Posterior cingulate gyrus (tissue), 11 donors: Measurements from ENCODE around the gene AANAT.

Experiments used
- DNase-seq, 10 donors: peaks; one replicate each; pipeline versions ENCODE4 v3.0.0 to v3.0.0-alpha.2; 2020 to 2021; ENCODE audit warnings: mixed read lengths in 3 of 10
- intact Hi-C: fragments of 100-400 bp; cut with DNase I; formaldehyde crosslinking; loops from one replicate; pipeline ENCODE4 v1.15.1; 2023

The AANAT gene

DNA sequence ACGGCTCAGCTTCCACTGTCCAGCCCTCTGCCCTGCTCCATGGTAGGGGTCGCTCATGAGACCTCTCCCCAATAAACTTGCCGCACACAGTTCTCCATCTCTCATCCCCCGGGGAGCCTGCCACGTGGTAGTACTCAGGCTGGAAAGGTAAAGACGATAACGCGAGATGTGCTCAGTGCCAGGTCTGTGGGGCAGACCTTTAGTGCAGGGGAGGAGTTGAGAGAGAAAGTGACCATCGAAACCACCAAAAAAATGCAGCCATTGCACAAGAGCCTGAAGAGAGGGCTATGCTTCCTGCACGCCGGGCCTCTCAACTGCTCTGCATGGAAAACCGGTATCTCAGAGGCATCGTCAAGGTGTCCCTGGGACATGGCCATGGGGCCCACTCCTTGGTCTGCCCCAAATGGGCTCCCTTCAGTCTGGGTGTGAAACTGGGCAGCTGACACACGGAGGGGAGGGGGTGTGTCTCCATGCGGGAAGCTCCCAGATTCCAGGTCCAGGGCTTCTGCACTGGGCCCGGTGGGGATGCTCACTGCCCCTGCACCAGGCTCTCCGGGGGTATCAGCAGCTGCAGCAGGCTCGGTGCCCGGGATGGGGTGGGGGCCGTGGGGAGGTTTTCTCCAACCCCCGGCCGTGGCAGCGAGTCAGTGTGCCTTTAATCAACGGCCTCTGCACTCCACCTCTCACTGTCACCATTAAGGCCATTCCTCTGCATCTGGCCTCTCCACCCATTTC, 4.7 kb upstream of the AANAT start:
- intact Hi-C loops, result no loop called here
- peak in 2 of 10 donors; percentile 67 to 69 for DNase-seq

- intact Hi-C loops, result loop anchor here (1.0 kb wide), 1 partner anchor 40 kb away; no protein-coding TSS in a partner anchor
- DNase-seq, result peak in 1 of 10 donors; percentile 73
Measured at GRCh38 chr17:76466775-76467130, 650 bp upstream of the AANAT start.

DNA sequence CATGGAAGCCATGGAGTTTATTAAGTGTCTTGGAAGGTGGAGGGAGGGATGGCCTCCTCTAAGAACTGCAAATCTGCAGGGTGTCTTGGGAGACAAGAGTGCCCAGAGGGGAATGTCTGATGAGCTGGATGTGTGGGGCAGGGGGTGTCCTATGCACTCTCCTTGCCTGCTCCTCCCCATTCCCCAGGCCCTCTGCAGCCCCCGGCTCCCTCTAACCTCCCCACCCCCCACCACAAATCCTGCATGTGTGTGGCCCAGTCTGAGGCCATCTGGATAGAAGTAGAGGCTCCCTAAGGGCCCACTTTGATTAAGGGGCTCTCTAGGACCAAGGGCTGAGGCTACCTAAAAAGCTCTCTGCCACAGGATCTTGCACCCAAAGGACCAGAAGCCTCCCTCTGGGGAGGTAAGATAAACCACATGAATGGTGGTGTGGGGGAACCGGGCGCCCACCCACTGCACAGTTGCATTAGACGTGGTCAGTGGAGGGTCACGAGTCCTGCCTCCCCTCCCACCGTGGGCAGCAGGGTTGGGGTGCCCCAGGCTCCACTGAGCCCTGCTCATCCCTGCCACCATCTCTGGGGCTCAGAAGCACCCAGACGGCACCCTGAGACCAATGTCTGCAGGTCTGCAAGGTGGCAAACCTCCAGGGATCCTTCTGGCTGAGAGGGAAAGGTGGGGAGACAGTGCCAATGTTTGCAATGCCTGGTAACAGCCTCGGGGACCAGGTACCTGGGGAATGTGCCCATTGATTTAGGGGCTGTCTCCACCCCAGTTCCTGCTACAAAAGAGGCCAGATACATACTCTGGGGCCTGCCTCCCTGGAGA, 618 bp downstream of the AANAT start:
- DNase-seq, result peak in 1 of 10 donors; percentile 68
- intact Hi-C loops, result no loop called here

DNA sequence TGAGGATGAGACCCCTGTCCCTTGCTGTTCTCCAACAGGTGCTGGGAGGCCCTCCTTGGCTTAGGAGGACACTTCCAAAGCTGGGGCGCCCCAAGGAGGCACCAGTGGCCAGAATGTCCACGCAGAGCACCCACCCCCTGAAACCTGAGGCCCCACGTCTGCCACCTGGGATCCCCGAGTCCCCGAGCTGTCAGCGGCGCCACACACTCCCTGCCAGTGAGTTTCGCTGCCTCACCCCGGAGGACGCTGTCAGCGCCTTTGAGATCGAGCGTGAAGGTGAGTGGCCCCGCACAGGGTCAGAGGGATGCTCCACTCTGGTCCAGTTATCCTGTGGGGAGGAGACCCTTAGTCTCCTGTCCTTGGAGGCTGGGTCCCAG, 1.2 kb downstream of the AANAT start:
- intact Hi-C loops, result no loop called here

GRCh38 chr17:76469076-76469990, 1.9 kb downstream of the AANAT start:
- DNase-seq, result peak in 1 of 10 donors; percentile 75
- intact Hi-C loops, result no loop called here

More for the DNA sequence above, 1.2 kb downstream of the AANAT start:
- DNase-seq, result peak in 1 of 10 donors; percentile 42

DNA sequence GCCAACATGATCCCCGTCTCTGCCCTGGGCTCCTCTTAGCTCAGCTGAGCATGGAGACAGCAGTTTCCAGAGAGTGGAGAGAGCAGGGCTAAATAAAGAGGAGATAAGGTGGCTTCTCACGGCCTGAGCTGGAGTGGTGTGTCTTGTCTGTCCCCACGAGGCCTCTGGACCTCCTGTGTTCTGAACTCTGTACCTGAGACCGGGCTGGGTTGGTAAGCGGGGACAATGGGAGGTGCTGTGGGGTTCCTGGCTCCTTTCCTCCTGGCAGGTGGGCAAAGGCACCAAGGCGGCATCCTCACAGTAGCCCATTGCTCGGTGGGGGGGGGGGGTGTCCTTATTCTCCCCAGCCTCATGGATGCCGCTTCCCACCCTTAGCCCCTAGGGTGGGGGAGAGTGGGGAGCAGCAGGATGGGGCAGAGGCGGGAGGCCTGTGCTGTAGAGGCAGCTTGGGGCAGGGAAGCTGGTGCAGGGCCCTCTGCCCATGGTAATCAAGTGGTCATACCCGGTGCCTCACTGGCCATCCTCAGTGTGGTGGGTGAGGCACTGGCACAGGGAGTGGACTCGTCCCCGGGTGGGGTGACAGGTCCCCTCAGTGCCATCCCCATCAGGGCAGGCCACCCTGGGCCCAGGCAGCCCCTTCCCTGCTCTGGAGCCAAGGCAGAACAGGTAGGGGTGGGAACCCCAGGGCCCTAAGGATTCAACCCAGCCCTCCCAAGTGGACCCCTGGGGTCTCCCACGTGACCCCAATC, 2.8 kb downstream of the AANAT start:
- DNase-seq, result peak in 1 of 10 donors; percentile 47
- intact Hi-C loops, result no loop called here

GRCh38 chr17:76471498-76472257, 4.3 kb downstream of the AANAT start:
- intact Hi-C loops, result no loop called here
- no peak for DNase-seq

DNA sequence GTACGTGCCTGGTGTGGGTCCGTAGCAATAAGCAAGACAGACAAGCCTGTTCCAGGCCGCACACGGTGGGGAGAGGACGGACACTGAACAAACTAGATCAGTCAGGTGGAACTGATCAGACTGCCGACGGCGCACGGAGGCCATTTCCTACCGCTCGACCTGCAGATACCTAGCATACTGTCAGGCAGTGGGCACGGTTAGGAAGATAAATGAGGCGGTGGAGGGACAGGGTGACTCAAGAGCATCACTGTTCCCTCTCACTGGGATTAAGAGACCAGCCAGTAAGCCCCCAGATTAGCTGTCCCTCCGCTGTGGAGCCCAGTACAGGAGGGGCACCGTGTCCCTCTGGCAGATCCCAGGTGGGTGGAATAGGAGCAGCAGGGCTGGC, 4.8 kb downstream of the AANAT start:
- intact Hi-C loops, result no loop called here
- DNase-seq, result no peak

- intact Hi-C loops, result no loop called here
- DNase-seq, result no peak
Measured at GRCh38 chr17:76472726-76473125, 5.3 kb downstream of the AANAT start.

GRCh38 chr17:76473541-76473985, 6.2 kb downstream of the AANAT start:
- DNase-seq, result no peak
- intact Hi-C loops, result no loop called here

- intact Hi-C loops, result no loop called here
- DNase-seq, result no peak
Measured at GRCh38 chr17:76474238-76474637, 6.8 kb downstream of the AANAT start.

- intact Hi-C loops, result no loop called here
- no peak for DNase-seq
Measured at GRCh38 chr17:76474894-76475293, 7.5 kb downstream of the AANAT start.

GRCh38 chr17:76475302-76475701, 7.9 kb downstream of the AANAT start:
- DNase-seq, result no peak
- intact Hi-C loops, result no loop called here

DNA sequence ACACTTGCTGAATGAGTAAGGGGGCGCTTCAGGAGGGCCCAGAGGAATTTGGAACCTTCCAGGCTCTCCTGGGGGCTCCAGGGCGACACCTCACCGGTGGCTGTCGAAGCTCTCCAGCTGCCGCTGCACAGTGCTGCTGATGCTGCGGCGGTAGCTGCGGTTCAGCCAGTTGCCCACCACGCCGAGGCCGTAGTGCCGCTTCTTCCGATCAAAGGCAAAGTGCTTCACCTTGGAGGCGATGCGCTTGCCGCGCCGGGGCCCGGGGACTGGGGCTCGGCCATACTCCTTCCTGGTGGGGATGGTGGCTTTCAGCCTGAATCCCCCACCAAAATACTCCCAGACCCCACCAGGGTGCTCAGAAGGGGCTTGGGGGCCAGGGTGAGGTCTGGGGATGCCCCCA, 9.3 kb downstream of the AANAT start:
- intact Hi-C loops, result no loop called here

GRCh38 chr17:76477576-76477975, 10.2 kb downstream of the AANAT start:
- intact Hi-C loops, result no loop called here
- DNase-seq, result no peak

More for the DNA sequence above, 9.3 kb downstream of the AANAT start:
- no peak for DNase-seq

DNA sequence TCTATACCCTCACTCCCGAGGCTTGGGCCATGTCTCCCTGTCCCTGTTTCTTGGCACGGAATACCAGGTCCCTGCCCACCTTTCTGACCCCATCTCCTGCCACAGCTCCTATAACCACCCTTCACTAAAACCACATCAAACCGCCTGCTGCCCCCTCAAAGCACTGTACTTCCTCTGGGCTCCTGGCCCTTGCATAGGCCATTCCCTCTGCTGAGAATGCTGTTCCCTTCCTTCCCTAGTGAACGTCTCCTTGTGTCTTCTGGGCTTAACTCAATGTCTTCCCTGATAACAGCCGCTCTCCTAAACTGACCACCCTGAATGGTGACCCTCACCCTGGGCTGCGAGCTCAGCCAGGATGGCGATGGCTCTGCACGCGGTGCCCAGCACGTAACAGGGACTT, 10.7 kb downstream of the AANAT start:
- no peak for DNase-seq
- intact Hi-C loops, result no loop called here

DNA sequence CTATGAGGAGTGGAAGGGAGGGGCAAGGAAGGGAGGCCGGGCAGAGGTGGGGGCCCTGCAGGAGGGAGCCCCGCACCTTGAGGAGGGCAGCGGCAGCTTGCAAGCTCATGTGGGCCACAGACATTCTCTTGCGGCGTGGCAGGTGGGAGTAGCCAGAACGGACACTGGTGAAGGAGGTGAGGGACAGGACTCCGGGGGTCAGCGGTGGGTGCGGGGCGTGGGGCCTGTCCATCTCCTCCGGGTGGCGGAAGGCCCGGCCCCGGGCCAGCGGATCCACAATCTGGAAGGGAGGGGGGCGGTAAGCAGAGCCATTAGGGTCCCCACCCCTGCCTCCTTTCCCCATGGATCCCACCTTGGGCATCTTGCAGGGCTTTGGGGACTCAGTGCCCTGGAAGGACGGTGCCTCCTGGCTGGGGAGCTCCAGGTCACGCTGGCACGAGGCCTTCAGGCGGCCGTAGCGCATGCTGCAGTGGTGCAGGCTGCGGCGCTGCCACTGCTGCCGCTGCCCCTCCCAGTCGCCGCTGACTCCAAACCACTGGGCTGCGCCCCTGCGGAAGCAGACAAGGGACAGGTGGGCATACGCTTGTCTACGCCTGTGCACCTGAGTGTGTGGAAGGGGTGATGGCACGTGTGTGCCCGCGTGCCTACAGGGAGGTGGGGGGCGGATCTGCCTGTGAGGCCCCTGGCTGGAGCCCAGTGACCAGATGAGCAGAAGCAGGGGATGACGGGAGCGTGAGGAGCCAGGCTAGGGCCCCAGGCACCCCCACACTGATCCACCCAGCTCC, 11.5 kb downstream of the AANAT start:
- no peak for DNase-seq
- intact Hi-C loops, result no loop called here

DNA sequence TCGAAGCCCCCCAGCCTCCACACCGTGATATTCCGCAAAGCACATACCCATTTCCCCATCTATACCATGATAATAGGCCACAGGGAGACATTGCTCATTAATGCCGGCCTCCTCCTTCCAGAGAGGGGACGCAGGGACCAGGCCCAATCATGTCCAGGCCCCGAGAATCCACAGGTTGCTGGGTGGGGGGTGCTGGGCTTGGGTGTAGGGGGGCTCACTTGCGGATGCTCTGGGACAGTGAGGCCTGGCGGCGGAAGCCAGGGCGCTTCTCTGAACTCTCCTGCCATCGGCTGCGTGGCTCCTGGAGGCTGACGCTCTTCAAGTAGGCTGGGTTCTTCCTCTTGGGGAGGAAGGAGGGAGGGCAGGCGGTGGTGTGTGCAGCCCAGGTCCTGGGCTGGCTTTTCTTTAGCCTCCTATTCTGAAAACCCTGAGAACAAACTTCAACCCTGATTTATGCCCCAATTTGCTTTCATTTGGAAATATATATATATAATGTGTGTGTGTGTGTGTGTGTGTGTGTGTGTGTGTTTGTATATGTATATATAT, 12.2 kb downstream of the AANAT start:
- DNase-seq, result no peak
- intact Hi-C loops, result no loop called here
